GM12878 (cell line): ENCODE results near the gene UBA7. TPM values are rescaled to one million over a fixed set of nuclear protein-coding genes. Genes with fewer than 3 reads are reported as not detected.

Experiments
- CREM ChIP-seq: IDR thresholded peaks from 2 replicates; pipeline ENCODE4 v1.6.1; 2014; ENCODE audit warnings: antibody characterized with exemption, low read depth
- ELK1 ChIP-seq: IDR thresholded peaks from 2 replicates; pipeline ENCODE4 v1.6.1; 2012; ENCODE audit warnings: low read depth, low read length, improper control_type of control experiment
- EP300 ChIP-seq, 2 experiments: fragments of 150-350 bp in 1 of 2; IDR thresholded peaks; 2 replicates each; pipeline ENCODE4 v1.6.1; 2011 to 2012; ENCODE audit warnings: low read depth in 2 of 2, low read length in 2 of 2, borderline replicate concordance in 1 of 2, improper control_type of control experiment in 1 of 2, inconsistent platforms in 1 of 2; ENCODE audit not compliant: control insufficient read depth in 1 of 2
- EZH2 ChIP-seq: IDR thresholded peaks from 2 replicates; pipeline ENCODE4 v1.6.1; 2012; ENCODE audit warnings: low read depth, mild to moderate bottlenecking, control low read depth, inconsistent platforms, low read length, borderline replicate concordance; ENCODE audit not compliant: control insufficient read depth
- FOXM1 ChIP-seq: IDR thresholded peaks from 2 replicates; pipeline ENCODE4 v1.6.1; 2012; ENCODE audit warnings: low read depth, mild to moderate bottlenecking, inconsistent platforms, low read length, moderate library complexity
- JUNB ChIP-seq: IDR thresholded peaks from 2 replicates; pipeline ENCODE4 v1.6.1; 2016; ENCODE audit warnings: antibody characterized with exemption, mild to moderate bottlenecking
- MTA3 ChIP-seq: IDR thresholded peaks from 2 replicates; pipeline ENCODE4 v1.6.1; 2012; ENCODE audit warnings: low read length, inconsistent platforms, borderline replicate concordance
- NFIC ChIP-seq: IDR thresholded peaks from 2 replicates; pipeline ENCODE4 v1.6.1; 2012; ENCODE audit warnings: low read depth, mild to moderate bottlenecking, inconsistent platforms, low read length, moderate library complexity
- PAX5 ChIP-seq: IDR thresholded peaks from 2 replicates; pipeline ENCODE4 v1.6.1; 2011; ENCODE audit warnings: low read depth, low read length, borderline replicate concordance
- POLR2A ChIP-seq: IDR thresholded peaks from 2 replicates; pipeline ENCODE4 v1.6.1; 2011; ENCODE audit warnings: low read depth, mild to moderate bottlenecking, low read length
- SMAD1 ChIP-seq: fragments of 450-650 bp; IDR thresholded peaks from 2 replicates; pipeline ENCODE4 v1.6.1; 2018; ENCODE audit warnings: mild to moderate bottlenecking, low read depth; ENCODE audit not compliant: partially characterized antibody
- TARDBP ChIP-seq: IDR thresholded peaks from 2 replicates; pipeline ENCODE4 v1.6.1; 2016; ENCODE audit warnings: borderline replicate concordance
- YY1 ChIP-seq: IDR thresholded peaks from 2 replicates; pipeline ENCODE4 v1.6.1; 2011; ENCODE audit warnings: low read depth, mild to moderate bottlenecking, low read length
- ZBTB4 ChIP-seq: fragments of 450-650 bp; formaldehyde crosslinking; IDR thresholded peaks from 2 replicates; pipeline ENCODE4 v1.4.0; 2022; ENCODE audit warnings: mild to moderate bottlenecking, moderate library complexity
- polyA plus RNA-seq, 11 experiments: library from polyadenylated mRNA; depleted of rRNA in 4 of 11; unstranded in 6 of 11; stranded (reverse) in 5 of 11; fragments of >200 nt; fragmentation: Nextera tagmentation in 4 of 11; fragmentation: Illumina TruSeq in 1 of 11; extraction: Ambion mirVana in 4 of 11; extraction: Trizol in 1 of 11; gene quantifications; 1 replicate in 1 of 11; 2 replicates in 10 of 11; pipeline versions ENCODE4 v1.2.1 to v1.2.3, GENCODE V29; 2011 to 2016; ENCODE audit warnings: inconsistent platforms in 2 of 11, missing spikeins in 2 of 11, low read depth in 1 of 11
- total RNA-seq, 4 experiments: library from RNA; depleted of rRNA in 3 of 4; stranded (reverse); fragments of >200 nt in 3 of 4; fragmentation: Illumina TruSeq in 1 of 4; extraction: Trizol in 1 of 4; gene quantifications; 2 replicates each; pipeline versions ENCODE4 v1.2.1 to v1.2.3, GENCODE V29; 2013 to 2021
- TF ChIP-seq, protein P1 (sequence below): fragments of 450-650 bp; formaldehyde crosslinking; IDR thresholded peaks from 2 replicates; pipeline ENCODE4 v1.5.0; 2022; ENCODE audit warnings: mild to moderate bottlenecking, missing genetic modification characterization
- TF ChIP-seq, protein P2 (sequence below): fragments of 150-350 bp; IDR thresholded peaks from 2 replicates; pipeline ENCODE4 v1.6.1; 2016; ENCODE audit warnings: low read depth, low read length

Gene UBA7
- total and polyA plus RNA-seq, 10 of the 15 experiments (the other 5 are each of a cell fraction or from before 2014, with no cell fraction given) = 11.8 to 116 (median 46.7) TPM

DNA sequence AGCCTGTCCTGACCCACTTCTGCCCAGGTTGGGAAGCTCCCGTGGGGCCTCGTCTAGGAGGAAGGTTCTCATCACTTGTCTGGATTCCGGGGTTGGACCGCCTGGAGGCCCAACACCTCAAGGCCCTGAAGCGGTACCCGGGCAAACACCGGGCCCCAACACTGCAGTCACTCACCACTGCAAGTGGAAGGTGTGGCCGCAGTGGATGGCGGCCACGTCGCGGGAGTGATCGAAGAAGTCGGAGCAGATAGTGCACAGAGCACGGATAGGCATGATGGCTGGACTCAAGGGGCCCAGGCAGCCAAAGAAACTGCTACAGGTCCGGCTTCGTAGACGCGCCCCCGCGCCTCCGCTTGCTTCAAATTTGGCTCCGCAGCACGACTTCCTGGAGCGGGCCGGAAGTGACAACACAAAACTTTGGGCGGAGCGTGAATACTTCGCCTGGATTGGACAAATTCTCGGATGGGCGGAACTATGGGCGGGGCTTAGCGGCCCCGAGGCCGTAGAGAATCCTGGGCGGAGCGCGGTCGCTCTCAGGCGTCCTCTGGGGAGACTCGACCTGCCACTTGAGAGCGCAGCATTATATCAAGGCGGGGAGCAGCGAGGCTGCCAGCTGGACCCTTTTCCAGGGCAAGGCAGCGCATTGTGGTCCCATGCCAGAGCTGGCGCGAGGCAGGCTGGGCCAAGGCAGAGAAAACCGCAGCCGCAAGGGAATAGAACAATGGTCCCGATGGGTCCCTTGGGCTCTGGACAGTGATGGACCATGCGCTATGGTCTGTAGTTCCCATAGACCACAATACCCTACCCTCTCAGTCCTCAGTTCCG, 42.6 kb upstream of the UBA7 start, which contains the start of gene TRAIP (continued):
- TF ChIP-seq ELK1 (peak; percentile 78), JUNB (no peak), CREM (peak; percentile 96), EP300 (IDR thresholded peaks at IDR 0.05; ENCODE audit: borderline replicate concordance in 1 of 2, control insufficient read depth in 1 of 2, low read depth in 2 of 2, low read length in 2 of 2) (no peak), FOXM1 (no peak), ZBTB4 (CRISPR knock-in tag) (no peak), POLR2A (peak; percentile 79), TARDBP (0 out of 2 replicates have a peak, but pooled peaks have one; percentile 37), PAX5 (no peak), NFIC (no peak; the same call in 1 of the 2 replicates), MTA3 (no peak), SMAD1 (no peak), YY1 (0 out of 2 replicates have a peak, but pooled peaks have one; percentile 5), EZH2 (no peak)
- TF ChIP-seq, protein P1, sequence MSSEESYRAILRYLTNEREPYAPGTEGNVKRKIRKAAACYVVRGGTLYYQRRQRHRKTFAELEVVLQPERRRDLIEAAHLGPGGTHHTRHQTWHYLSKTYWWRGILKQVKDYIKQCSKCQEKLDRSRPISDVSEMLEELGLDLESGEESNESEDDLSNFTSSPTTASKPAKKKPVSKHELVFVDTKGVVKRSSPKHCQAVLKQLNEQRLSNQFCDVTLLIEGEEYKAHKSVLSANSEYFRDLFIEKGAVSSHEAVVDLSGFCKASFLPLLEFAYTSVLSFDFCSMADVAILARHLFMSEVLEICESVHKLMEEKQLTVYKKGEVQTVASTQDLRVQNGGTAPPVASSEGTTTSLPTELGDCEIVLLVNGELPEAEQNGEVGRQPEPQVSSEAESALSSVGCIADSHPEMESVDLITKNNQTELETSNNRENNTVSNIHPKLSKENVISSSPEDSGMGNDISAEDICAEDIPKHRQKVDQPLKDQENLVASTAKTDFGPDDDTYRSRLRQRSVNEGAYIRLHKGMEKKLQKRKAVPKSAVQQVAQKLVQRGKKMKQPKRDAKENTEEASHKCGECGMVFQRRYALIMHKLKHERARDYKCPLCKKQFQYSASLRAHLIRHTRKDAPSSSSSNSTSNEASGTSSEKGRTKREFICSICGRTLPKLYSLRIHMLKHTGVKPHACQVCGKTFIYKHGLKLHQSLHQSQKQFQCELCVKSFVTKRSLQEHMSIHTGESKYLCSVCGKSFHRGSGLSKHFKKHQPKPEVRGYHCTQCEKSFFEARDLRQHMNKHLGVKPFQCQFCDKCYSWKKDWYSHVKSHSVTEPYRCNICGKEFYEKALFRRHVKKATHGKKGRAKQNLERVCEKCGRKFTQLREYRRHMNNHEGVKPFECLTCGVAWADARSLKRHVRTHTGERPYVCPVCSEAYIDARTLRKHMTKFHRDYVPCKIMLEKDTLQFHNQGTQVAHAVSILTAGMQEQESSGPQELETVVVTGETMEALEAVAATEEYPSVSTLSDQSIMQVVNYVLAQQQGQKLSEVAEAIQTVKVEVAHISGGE (CRISPR knock-in tag) = no peak
- TF ChIP-seq, protein P2, sequence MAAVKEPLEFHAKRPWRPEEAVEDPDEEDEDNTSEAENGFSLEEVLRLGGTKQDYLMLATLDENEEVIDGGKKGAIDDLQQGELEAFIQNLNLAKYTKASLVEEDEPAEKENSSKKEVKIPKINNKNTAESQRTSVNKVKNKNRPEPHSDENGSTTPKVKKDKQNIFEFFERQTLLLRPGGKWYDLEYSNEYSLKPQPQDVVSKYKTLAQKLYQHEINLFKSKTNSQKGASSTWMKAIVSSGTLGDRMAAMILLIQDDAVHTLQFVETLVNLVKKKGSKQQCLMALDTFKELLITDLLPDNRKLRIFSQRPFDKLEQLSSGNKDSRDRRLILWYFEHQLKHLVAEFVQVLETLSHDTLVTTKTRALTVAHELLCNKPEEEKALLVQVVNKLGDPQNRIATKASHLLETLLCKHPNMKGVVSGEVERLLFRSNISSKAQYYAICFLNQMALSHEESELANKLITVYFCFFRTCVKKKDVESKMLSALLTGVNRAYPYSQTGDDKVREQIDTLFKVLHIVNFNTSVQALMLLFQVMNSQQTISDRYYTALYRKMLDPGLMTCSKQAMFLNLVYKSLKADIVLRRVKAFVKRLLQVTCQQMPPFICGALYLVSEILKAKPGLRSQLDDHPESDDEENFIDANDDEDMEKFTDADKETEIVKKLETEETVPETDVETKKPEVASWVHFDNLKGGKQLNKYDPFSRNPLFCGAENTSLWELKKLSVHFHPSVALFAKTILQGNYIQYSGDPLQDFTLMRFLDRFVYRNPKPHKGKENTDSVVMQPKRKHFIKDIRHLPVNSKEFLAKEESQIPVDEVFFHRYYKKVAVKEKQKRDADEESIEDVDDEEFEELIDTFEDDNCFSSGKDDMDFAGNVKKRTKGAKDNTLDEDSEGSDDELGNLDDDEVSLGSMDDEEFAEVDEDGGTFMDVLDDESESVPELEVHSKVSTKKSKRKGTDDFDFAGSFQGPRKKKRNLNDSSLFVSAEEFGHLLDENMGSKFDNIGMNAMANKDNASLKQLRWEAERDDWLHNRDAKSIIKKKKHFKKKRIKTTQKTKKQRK = peak; percentile 62; the same call in 1 of the 2 replicates
